ENCODE results near the gene LYSMD1.

GRCh38 chr1:151166505-151166956 is 829 bp upstream of the LYSMD1 start:
- TF ChIP-seq, protein P1, sequence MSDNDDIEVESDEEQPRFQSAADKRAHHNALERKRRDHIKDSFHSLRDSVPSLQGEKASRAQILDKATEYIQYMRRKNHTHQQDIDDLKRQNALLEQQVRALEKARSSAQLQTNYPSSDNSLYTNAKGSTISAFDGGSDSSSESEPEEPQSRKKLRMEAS (IDR thresholded peaks at IDR 0.05; ENCODE audit: insufficient read depth, insufficient read length), result no peak
- no peak for TF ChIP-seq CTCF (IDR thresholded peaks at IDR 0.05; ENCODE audit: extremely low read depth in 1 of 2, insufficient read depth in 1 of 2, low read depth in 1 of 2, low read length in 2 of 2)
- no peak for TF ChIP-seq POLR2A (IDR thresholded peaks at IDR 0.05; ENCODE audit: low read depth, low read length)
- TF ChIP-seq POLR2AphosphoS5 (IDR thresholded peaks at IDR 0.05; ENCODE audit: insufficient read depth, low read depth, low read length), result no peak
